ENCODE results near the gene RGS8. TPM values are rescaled to one million over a fixed set of nuclear protein-coding genes. Genes with fewer than 3 reads are reported as not detected.

The RGS8 gene
- total RNA-seq, 2 donors from 2014 or later: 5.6 to 25.0 TPM

DNA sequence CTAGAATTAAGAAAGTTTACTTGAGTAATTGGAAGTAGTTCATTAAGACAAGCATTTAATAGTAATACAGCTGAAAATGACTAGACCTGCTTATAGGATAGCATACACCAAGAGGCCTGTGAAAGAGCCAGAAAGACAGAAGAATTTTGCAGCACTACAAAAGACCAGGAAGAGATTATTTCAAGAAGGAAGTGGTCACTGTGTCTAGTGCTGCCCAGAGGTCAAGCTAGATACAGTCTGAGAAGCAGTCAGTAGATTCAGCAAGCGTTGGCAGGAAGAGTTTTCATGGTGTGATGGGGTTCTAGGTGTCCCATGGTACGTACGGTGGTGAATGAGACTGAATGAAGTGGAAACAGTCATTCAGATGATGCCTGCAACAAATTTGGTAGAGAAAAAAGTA is 31.5 kb downstream of the RGS8 start:
- no peaks in the 10 kb centered on the region for H3K4me1 ChIP-seq (ENCODE audit: control insufficient read depth, insufficient read depth, low read length)
- WGBS, 2 experiments (ENCODE audit: insufficient coverage in 1 of 2, insufficient read length in 1 of 2): 82 to 89% methylated on average over 2 to 3 of the region's 3 CpGs
- Mint-ChIP-seq H3K4me3 (no peak overlapping the region), H3K36me3 (ENCODE audit: low read depth) (peaks cover 6% of the 10 kb centered on the region), H3K4me1 (no peaks in the 10 kb centered on the region), H3K9me3 (no peaks in the 10 kb centered on the region), H3K27me3 (ENCODE audit: insufficient read depth) (no peaks in the 10 kb centered on the region), H3K27ac (no peak overlapping the region)
- H3K27me3 ChIP-seq (ENCODE audit: control insufficient read depth, insufficient read depth, low read length, poor library complexity, severe bottlenecking): no peaks in the 10 kb centered on the region
- H3K9me3 ChIP-seq (ENCODE audit: control insufficient read depth, low read length): no peaks in the 10 kb centered on the region
- no peak overlapping the region for H3K27ac ChIP-seq (ENCODE audit: low read depth, low read length)
- H3K36me3 ChIP-seq (ENCODE audit: control insufficient read depth, insufficient read depth, low read length): peaks cover 4% of the 10 kb centered on the region
- no peak overlapping the region for H3K4me3 ChIP-seq (ENCODE audit: low read length)
- H3K9ac ChIP-seq (ENCODE audit: extremely low read depth, low read length, poor library complexity, severe bottlenecking): no peak overlapping the region
- DNase-seq: no peak
- TF ChIP-seq CTCF (conservative IDR thresholded peaks at IDR 0.05): no peak

GRCh38 chr1:182651339-182651724 is 33.1 kb downstream of the RGS8 start:
- no peak for TF ChIP-seq CTCF (conservative IDR thresholded peaks at IDR 0.05)
- peaks cover 6% of the 10 kb centered on the region for H3K36me3 Mint-ChIP-seq (ENCODE audit: low read depth)
- Histone ChIP-seq H3K27ac (ENCODE audit: low read depth, low read length) (no peak overlapping the region), H3K36me3 (ENCODE audit: control insufficient read depth, insufficient read depth, low read length) (peaks cover 4% of the 10 kb centered on the region), H3K4me3 (ENCODE audit: low read length) (no peak overlapping the region), H3K4me1 (ENCODE audit: control insufficient read depth, insufficient read depth, low read length) (peaks cover 2% of the 10 kb centered on the region), H3K9me3 (ENCODE audit: control insufficient read depth, low read length) (no peaks in the 10 kb centered on the region), H3K27me3 (ENCODE audit: control insufficient read depth, insufficient read depth, low read length, poor library complexity, severe bottlenecking) (no peaks in the 10 kb centered on the region), H3K9ac (ENCODE audit: extremely low read depth, low read length, poor library complexity, severe bottlenecking) (no peak overlapping the region)
- H3K4me3 Mint-ChIP-seq: no peak overlapping the region
- no peak overlapping the region for H3K27ac Mint-ChIP-seq
- no peak for DNase-seq
- peaks cover 7% of the 10 kb centered on the region for H3K4me1 Mint-ChIP-seq
- peaks cover 2% of the 10 kb centered on the region for H3K27me3 Mint-ChIP-seq (ENCODE audit: insufficient read depth)
- WGBS, 2 experiments (ENCODE audit: insufficient coverage in 1 of 2, insufficient read length in 1 of 2): 94 to 100% methylated on average over 1 to 3 of the region's 3 CpGs
- H3K9me3 Mint-ChIP-seq: no peaks in the 10 kb centered on the region

GRCh38 chr1:182650678-182651338 is 33.6 kb downstream of the RGS8 start:
- Histone ChIP-seq H3K9me3 (ENCODE audit: control insufficient read depth, low read length) (no peaks in the 10 kb centered on the region), H3K9ac (ENCODE audit: extremely low read depth, low read length, poor library complexity, severe bottlenecking) (no peak overlapping the region), H3K4me3 (ENCODE audit: low read length) (no peak overlapping the region), H3K27me3 (ENCODE audit: control insufficient read depth, insufficient read depth, low read length, poor library complexity, severe bottlenecking) (no peaks in the 10 kb centered on the region), H3K36me3 (ENCODE audit: control insufficient read depth, insufficient read depth, low read length) (peaks cover 4% of the 10 kb centered on the region), H3K27ac (ENCODE audit: low read depth, low read length) (no peak overlapping the region), H3K4me1 (ENCODE audit: control insufficient read depth, insufficient read depth, low read length) (peaks cover 5% of the 10 kb centered on the region)
- Mint-ChIP-seq H3K9me3 (no peaks in the 10 kb centered on the region), H3K4me1 (peaks cover 12% of the 10 kb centered on the region), H3K27ac (no peak overlapping the region), H3K36me3 (ENCODE audit: low read depth) (peaks cover 6% of the 10 kb centered on the region), H3K27me3 (ENCODE audit: insufficient read depth) (peaks cover 2% of the 10 kb centered on the region), H3K4me3 (no peak overlapping the region)
- no peak for TF ChIP-seq CTCF (conservative IDR thresholded peaks at IDR 0.05)
- WGBS, 2 experiments (ENCODE audit: insufficient coverage in 1 of 2, insufficient read length in 1 of 2): 95 to 100% methylated on average over 4 to 6 of the region's 6 CpGs
- no peak for DNase-seq

All from endodermal cell (in vitro differentiated cells).